ENCODE measurements around the gene VSTM4.

- TF ChIP-seq POLR2A (IDR thresholded peaks at IDR 0.05; ENCODE audit: low read depth, low read length) (no peak), SPI1 (IDR thresholded peaks at IDR 0.05; ENCODE audit: low read depth, low read length) (no peak), POLR2AphosphoS5 (IDR thresholded peaks at IDR 0.05; ENCODE audit: low read depth, low read length) (no peak), TAF1 (IDR thresholded peaks at IDR 0.05; ENCODE audit: low read depth, low read length) (no peak), PAX5 (IDR thresholded peaks at IDR 0.05; ENCODE audit: insufficient read depth, low read length, severe bottlenecking) (no peak)
Measured at GRCh38 chr10:48965460-48965859, 149.9 kb downstream of the VSTM4 start.
